Activated CD4-positive, alpha-beta memory T cell treated with anti-CD3 and anti-CD28 coated beads, Interleukin-2, amount 10 ng/mL, durations not matched to agents 7 days and 5 days (primary cell): ENCODE measurements around the gene F7. TPM values are rescaled to one million over a fixed set of nuclear protein-coding genes. Genes with fewer than 3 reads are reported as not detected.
"Not testable (repeated sequence)": the region's sequence is repeated elsewhere in the genome, so short reads cannot be mapped to it uniquely, and the experiment has no call there.

Source experiments
- CTCF ChIA-PET: fragments of 350-600 bp; sonication (Branson Sonifier 250); formaldehyde crosslinking; loops from one replicate; lab custom pipeline; 2021; ENCODE audit warnings: antibody characterized with exemption, inconsistent platforms; lab: Charles Lee
- POLR2A ChIA-PET: fragments of 350-600 bp; sonication (Branson Sonifier 250); formaldehyde crosslinking; loops from one replicate; lab custom pipeline; 2021; ENCODE audit warnings: antibody characterized with exemption; lab: Charles Lee
- DNase-seq: peaks from one replicate; pipeline ENCODE4 v3.0.0-alpha.2; 2020
- H3K27ac Mint-ChIP-seq: one replicate; pipeline ENCODE4 v1.8.0; 2021; ENCODE audit warnings: mild to moderate bottlenecking, mixed read lengths
- H3K27me3 Mint-ChIP-seq: one replicate; pipeline ENCODE4 v1.8.0; 2021; ENCODE audit warnings: mixed read lengths
- H3K36me3 Mint-ChIP-seq: one replicate; pipeline ENCODE4 v1.8.0; 2021; ENCODE audit warnings: low read depth, mixed read lengths
- H3K4me1 Mint-ChIP-seq: one replicate; pipeline ENCODE4 v1.8.0; 2021; ENCODE audit warnings: mixed read lengths
- H3K4me3 Mint-ChIP-seq: one replicate; pipeline ENCODE4 v1.8.0; 2021; ENCODE audit warnings: mild to moderate bottlenecking, mixed read lengths
- H3K9me3 Mint-ChIP-seq: one replicate; pipeline ENCODE4 v1.8.0; 2021; ENCODE audit warnings: mixed read lengths
- total RNA-seq, 2 experiments: library from RNA; stranded (reverse); gene quantifications; one replicate each; pipeline ENCODE4 v1.2.3, GENCODE V29; 2021

The F7 gene
- total RNA-seq, 2 experiments from 2014 or later: not detected

- no peak for DNase-seq
- CTCF ChIA-PET: no interaction called here
- Mint-ChIP-seq H3K9me3 (no peaks in the 10 kb centered on the region), H3K4me3 (no peak overlapping the region), H3K4me1 (no peaks in the 10 kb centered on the region), H3K36me3 (no peaks in the 10 kb centered on the region), H3K27ac (no peak overlapping the region), H3K27me3 (peaks cover 6% of the 10 kb centered on the region)
- POLR2A ChIA-PET: no interaction called here
Measured at GRCh38 chr13:113109151-113110047, 3.8 kb downstream of the F7 start.

GRCh38 chr13:113110048-113110851 is 4.7 kb downstream of the F7 start:
- no peaks in the 10 kb centered on the region for H3K36me3 Mint-ChIP-seq
- H3K27me3 Mint-ChIP-seq: peaks cover 6% of the 10 kb centered on the region
- POLR2A ChIA-PET: no interaction called here
- H3K4me1 Mint-ChIP-seq: no peaks in the 10 kb centered on the region
- H3K4me3 Mint-ChIP-seq: no peak overlapping the region
- CTCF ChIA-PET: no interaction called here
- H3K27ac Mint-ChIP-seq: no peak overlapping the region
- no peaks in the 10 kb centered on the region for H3K9me3 Mint-ChIP-seq
- no peak for DNase-seq

- H3K4me3 Mint-ChIP-seq: no peak overlapping the region
Measured at GRCh38 chr13:113110852-113111315, 5.3 kb downstream of the F7 start.

GRCh38 chr13:113111821-113112220 is 6.2 kb downstream of the F7 start:
- CTCF ChIA-PET, POLR2A ChIA-PET, H3K4me1 Mint-ChIP-seq, H3K27ac Mint-ChIP-seq, H3K4me3 Mint-ChIP-seq, DNase-seq, H3K9me3 Mint-ChIP-seq, H3K27me3 Mint-ChIP-seq, H3K36me3 Mint-ChIP-seq: not testable (repeated sequence)

More at GRCh38 chr13:113110852-113111315, 5.3 kb downstream of the F7 start:
- H3K27ac Mint-ChIP-seq: no peak overlapping the region
- H3K36me3 Mint-ChIP-seq: no peaks in the 10 kb centered on the region
- DNase-seq: no peak
- CTCF ChIA-PET: no interaction called here
- POLR2A ChIA-PET: no interaction called here
- no peaks in the 10 kb centered on the region for H3K4me1 Mint-ChIP-seq
- H3K27me3 Mint-ChIP-seq: peaks cover 6% of the 10 kb centered on the region
- H3K9me3 Mint-ChIP-seq: no peaks in the 10 kb centered on the region

GRCh38 chr13:113112475-113112874 is 6.9 kb downstream of the F7 start:
- DNase-seq, H3K9me3 Mint-ChIP-seq, H3K27me3 Mint-ChIP-seq, H3K27ac Mint-ChIP-seq, POLR2A ChIA-PET, H3K36me3 Mint-ChIP-seq, H3K4me3 Mint-ChIP-seq, CTCF ChIA-PET, H3K4me1 Mint-ChIP-seq: not testable (repeated sequence)

- DNase-seq: no peak
- H3K27ac Mint-ChIP-seq: no peak overlapping the region
- no peaks in the 10 kb centered on the region for H3K4me1 Mint-ChIP-seq
- ChIA-PET POLR2A (no interaction called here), CTCF (no interaction called here)
- no peak overlapping the region for H3K4me3 Mint-ChIP-seq
- H3K27me3 Mint-ChIP-seq: peaks cover 6% of the 10 kb centered on the region
- no peaks in the 10 kb centered on the region for H3K36me3 Mint-ChIP-seq
- no peaks in the 10 kb centered on the region for H3K9me3 Mint-ChIP-seq
Measured at GRCh38 chr13:113112893-113113845, 7.6 kb downstream of the F7 start.

GRCh38 chr13:113113846-113114271 is 8.3 kb downstream of the F7 start:
- H3K27ac Mint-ChIP-seq: no peak overlapping the region
- peaks cover 6% of the 10 kb centered on the region for H3K27me3 Mint-ChIP-seq
- H3K4me1 Mint-ChIP-seq: no peaks in the 10 kb centered on the region
- no peak for DNase-seq
- no peaks in the 10 kb centered on the region for H3K36me3 Mint-ChIP-seq
- no peaks in the 10 kb centered on the region for H3K9me3 Mint-ChIP-seq
- ChIA-PET POLR2A (no interaction called here), CTCF (no interaction called here)
- H3K4me3 Mint-ChIP-seq: no peak overlapping the region

GRCh38 chr13:113114511-113115362 is 9.1 kb downstream of the F7 start:
- H3K27me3 Mint-ChIP-seq: peaks cover 3% of the 10 kb centered on the region
- CTCF ChIA-PET: no interaction called here
- DNase-seq: no peak

GRCh38 chr13:113115363-113116205 is 10.0 kb downstream of the F7 start:
- POLR2A ChIA-PET: no interaction called here
- Mint-ChIP-seq H3K36me3 (no peaks in the 10 kb centered on the region), H3K27me3 (peaks cover 3% of the 10 kb centered on the region), H3K27ac (no peak overlapping the region), H3K4me1 (no peaks in the 10 kb centered on the region), H3K4me3 (no peak overlapping the region), H3K9me3 (no peaks in the 10 kb centered on the region)
- CTCF ChIA-PET: no interaction called here
- no peak for DNase-seq

More at GRCh38 chr13:113114511-113115362, 9.1 kb downstream of the F7 start:
- Mint-ChIP-seq H3K4me1 (no peaks in the 10 kb centered on the region), H3K27ac (no peak overlapping the region), H3K4me3 (no peak overlapping the region), H3K9me3 (no peaks in the 10 kb centered on the region), H3K36me3 (no peaks in the 10 kb centered on the region)
- POLR2A ChIA-PET: no interaction called here

- DNase-seq: no peak
- H3K4me1 Mint-ChIP-seq: no peaks in the 10 kb centered on the region
- POLR2A ChIA-PET: no interaction called here
- H3K27ac Mint-ChIP-seq: no peak overlapping the region
- no peak overlapping the region for H3K4me3 Mint-ChIP-seq
- no peaks in the 10 kb centered on the region for H3K27me3 Mint-ChIP-seq
- H3K36me3 Mint-ChIP-seq: no peaks in the 10 kb centered on the region
- CTCF ChIA-PET: no interaction called here
- H3K9me3 Mint-ChIP-seq: no peaks in the 10 kb centered on the region
Measured at GRCh38 chr13:113116206-113116800, 10.7 kb downstream of the F7 start.

- POLR2A ChIA-PET: no interaction called here
- DNase-seq: no peak
- Mint-ChIP-seq H3K36me3 (no peaks in the 10 kb centered on the region), H3K4me3 (no peak overlapping the region), H3K9me3 (no peaks in the 10 kb centered on the region), H3K27me3 (no peaks in the 10 kb centered on the region), H3K27ac (no peak overlapping the region), H3K4me1 (no peaks in the 10 kb centered on the region)
- CTCF ChIA-PET: no interaction called here
Measured at GRCh38 chr13:113116871-113117271, 11.3 kb downstream of the F7 start.
